Stimulated activated CD8-positive, alpha-beta memory T cell treated with anti-CD3 and anti-CD28 coated beads, Interleukin-2, amount 100 ng/mL, for 48 hours (primary cell): ENCODE results near the gene SNX18.
"Not testable (repeated sequence)": the region's sequence is repeated elsewhere in the genome, so short reads cannot be mapped to it uniquely, and the experiment has no call there.

Experiments
- DNase-seq, 2 donors: peaks; one replicate each; pipeline ENCODE4 v3.0.0-alpha.2; 2020; ENCODE audit warnings: low read depth in 2 of 2

The SNX18 gene

DNA sequence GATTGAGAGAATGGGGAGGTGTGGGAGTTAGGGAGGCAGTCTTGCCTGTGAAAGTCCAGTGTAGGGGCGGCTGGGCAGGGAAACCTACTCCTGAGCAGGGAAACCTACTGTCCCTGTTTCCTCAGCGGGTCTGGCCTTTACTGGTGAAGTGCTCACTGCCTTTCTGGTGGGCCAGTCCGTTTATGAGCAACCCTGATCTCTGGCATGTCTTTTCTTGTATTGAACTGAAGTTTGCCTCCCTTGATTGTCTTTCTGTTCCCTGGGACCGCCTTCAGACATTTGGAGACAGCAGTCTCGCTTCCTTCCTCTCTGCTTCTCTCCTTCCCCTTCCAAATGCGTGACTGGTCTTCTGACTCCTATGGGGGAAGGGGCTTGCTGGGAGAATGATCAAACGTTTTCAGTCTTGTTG is 2.9 kb downstream of the SNX18 start:
- DNase-seq, result no peak

- no peak for DNase-seq
Observed at GRCh38 chr5:54520940-54521339, 3.4 kb downstream of the SNX18 start.

- no peak for DNase-seq
Observed at GRCh38 chr5:54521856-54522479, 4.4 kb downstream of the SNX18 start.

DNA sequence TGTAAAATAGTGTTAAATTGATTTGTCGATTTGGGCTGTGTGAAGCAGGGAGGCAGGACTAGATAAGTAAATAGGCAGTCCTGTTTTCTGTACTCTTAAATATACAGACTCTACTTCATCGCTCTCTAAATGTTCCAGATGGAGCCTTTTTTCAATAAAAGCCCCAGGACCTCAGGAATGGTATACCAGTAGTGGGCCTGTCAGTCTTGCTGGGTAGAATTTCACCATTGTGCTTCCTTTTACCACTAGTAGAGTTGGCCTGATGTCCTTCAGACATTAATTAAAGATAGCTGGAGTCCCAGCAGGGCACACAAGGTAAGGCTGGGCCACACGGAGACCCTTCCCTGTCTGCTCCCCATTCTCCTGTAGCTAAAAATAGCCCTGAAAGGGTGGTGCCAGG is 6.0 kb downstream of the SNX18 start:
- no peak for DNase-seq

GRCh38 chr5:54524082-54524481 is 6.5 kb downstream of the SNX18 start:
- DNase-seq, result no peak

DNA sequence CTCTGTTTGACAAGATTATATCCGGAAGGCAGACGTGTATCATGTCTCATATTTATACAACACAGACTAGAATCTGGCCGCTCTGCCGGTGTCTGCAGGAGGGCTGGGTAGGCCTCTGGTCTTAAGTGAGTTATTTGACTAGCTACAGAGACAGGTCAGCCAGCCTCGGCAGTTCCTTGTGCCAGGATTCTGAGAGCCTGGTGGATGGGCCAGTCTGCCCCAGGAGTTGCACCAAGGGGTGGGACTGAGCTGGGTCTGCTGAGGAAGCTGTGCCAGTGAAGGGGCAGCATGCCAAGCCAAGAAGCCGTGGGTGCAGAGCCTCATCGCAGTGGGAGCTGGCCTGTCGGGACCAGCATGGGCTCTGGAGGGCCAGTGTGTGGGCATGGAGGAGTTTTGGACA is 7.1 kb downstream of the SNX18 start:
- no peak for DNase-seq

GRCh38 chr5:54525261-54525660 is 7.7 kb downstream of the SNX18 start:
- no peak for DNase-seq

DNA sequence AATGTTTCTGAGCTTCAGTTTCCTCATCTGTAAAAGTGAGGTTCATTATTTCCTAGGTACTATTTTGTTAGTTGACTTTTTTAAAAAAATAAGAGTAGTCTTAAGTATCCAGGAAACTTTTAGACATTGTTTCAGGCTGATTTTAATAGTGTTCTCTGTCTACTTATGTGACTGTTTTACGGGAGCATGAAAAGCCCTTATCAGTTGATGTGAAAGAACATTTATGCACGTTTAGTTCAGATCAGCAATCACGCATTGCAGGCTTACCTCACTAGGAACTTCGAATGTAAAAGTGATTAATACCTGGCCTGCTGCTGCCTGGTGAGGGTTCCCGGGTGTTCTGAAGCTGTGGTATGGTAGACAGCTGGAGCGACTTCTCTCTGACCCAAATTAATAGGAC is 8.1 kb downstream of the SNX18 start:
- DNase-seq, result no peak

DNA sequence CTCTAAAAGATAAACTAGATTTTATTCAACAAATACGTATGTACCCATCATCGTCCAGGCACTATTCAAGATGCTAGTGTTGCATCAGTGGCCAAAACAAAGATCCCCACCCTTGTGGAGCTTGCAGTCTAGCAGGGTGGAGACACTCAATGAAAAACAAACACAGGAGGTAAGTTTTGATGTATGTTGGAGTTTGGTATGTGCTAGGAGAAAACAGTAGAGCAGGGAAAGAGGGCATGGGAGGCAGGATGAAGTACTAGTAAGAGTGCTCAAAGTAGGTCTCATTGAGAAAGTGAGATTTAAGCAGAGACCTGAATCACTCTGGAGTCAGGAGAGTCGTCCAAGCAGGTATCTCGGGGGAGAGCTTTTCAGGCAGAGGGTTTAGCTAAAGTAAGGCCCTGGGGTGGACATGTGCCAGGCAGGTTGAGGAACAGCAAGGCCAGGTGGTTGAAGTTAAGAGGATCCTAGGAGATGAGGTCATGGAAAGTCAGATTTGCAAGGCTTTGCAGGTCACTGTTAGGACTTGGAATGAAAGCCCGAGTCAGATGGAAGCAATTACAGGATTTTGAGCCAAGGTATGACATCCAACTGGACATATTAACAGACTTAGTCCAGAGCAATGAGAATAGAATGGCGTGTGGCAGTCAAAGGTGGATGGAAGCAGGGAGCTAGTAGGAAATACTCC is 9.2 kb downstream of the SNX18 start:
- DNase-seq, result no peak

DNA sequence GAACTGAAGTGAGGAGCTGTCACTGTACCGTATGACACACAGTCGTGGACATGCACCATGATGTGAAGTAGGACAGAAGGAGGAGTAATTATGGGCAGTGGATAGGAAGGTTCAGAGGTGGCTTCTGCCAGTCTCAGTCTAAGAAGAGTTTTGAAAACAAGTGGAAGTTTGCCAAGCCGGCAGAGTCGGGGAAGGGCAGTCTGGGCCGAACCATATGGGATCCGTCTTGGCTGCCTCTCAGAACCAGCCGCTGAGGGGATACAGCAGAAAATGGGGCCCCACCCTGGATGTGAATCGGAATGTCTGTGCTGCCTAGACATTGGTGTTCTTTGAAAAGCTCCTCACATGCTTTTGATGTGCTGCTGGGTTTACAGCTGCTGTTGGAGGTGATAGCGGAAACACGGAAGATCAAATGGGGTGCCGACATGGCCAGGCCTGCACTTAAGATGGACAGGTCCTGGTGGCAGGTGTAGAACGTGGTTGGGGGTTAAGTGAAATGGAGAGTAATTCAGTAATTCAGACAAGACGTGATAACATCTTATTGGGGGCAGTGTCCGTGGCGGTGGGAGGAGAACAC is 11.2 kb downstream of the SNX18 start:
- no peak for DNase-seq

DNA sequence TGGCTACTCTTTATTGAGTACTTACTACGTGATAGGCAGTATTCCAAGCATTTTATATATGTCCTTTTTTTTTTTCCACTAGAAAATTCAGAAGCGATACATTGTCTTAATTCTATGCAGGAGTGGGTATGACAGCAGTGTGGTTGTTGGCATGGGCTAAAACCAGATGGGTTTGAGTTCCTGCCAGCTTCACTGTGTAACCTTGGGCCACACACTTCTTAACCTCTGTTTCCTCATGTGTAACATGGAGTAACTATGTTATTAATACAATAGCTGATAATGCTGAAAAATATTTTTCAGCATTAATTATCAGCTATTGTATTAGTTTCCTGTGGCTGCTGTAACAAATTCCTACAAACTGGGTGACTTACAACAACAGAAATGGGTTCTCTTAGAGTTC is 12.0 kb downstream of the SNX18 start:
- DNase-seq, result no peak

DNA sequence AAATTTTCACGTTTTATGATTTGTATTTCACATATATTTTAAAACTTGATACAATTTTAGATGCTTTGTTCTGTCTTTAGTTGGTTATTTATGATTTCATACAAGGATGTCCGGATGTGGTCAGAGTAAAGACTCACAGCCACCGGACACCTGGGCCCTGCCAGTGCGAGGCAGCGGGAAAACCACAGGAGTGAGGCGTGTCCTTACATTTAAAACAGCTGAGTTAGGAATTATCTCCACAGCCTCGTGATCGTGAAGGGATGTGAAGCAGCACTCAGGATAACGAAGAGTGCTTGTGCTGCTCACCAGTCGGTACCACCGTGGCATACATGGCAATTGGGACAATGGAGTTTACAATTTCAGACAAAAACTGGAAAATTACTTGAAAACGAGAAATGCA is 14.0 kb downstream of the SNX18 start:
- DNase-seq, result no peak

DNA sequence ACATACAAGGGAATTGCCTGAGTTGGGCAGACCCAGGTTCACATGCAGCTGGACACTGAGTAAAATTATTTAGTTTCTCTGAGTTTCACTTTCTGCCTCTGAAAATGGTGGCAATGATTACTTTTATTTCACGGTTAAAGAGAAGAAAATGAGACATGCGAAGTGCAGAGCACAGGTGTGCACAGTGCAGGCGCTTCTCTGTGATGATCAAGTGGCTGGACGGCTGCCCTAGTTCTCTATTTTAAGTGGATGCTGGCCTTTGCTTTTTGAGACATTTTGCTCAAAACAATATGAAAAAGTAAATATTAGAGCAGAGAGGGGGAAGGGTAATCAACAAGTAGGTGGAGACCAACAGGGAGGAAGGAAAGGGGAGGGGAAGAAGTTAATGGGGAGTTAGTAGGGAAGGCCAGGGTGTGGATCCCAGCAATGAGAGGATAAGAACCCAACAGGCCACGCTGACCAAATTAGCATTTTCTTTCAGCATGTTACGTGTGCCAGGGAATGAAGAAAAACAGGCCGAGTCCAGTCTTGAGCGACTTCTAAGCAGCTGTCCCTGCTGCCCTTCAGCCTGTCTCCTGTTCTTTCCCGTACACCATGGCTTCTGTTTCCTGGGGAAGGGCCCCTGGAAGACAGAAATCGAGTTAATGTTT is 16.1 kb downstream of the SNX18 start:
- DNase-seq, result no peak

- DNase-seq, result no peak
Observed at GRCh38 chr5:54534191-54535004, 16.8 kb downstream of the SNX18 start.

GRCh38 chr5:54535149-54535844 is 17.7 kb downstream of the SNX18 start:
- DNase-seq, result no peak

DNA sequence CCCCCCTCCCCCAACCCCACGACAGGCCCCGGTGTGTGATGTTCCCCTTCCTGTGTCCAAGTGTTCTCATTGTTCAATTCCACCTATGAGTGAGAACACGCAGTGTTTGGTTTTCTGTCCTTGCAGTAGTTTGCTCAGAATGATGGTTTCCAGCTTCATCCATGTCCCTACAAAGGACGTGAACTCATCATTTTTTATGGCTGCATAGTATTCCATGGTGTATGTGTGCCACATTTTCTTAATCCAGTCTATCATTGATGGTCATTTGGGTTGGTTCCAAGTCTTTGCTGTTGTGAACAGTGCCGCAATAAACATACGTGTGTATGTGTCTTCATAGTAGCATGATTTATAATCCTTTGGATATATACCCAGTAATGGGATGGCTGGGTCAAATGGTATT is 18.8 kb downstream of the SNX18 start:
- not testable (repeated sequence) for DNase-seq

GRCh38 chr5:54536861-54537260 is 19.3 kb downstream of the SNX18 start:
- not testable (repeated sequence) for DNase-seq

DNA sequence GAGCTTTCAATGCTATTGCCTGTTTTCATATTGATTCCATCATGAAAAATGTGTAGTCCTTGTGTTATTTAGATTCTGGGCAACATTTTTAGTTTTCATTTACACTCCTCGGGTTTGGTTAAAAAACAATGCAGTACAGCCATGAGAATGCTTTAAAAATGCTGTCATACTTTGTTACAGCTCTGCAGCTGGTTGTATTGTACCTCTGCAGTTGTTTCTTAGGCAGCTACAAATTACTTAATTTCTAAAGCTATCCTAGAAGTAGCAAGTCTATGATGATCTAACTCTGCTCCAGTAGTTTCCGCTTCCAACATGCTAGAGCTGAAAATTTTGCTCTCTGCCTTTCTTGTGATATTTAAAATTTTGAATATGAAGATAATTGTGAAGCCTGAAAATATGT is 20.2 kb downstream of the SNX18 start:
- no peak for DNase-seq

GRCh38 chr5:54538156-54538555 is 20.6 kb downstream of the SNX18 start:
- no peak for DNase-seq

DNA sequence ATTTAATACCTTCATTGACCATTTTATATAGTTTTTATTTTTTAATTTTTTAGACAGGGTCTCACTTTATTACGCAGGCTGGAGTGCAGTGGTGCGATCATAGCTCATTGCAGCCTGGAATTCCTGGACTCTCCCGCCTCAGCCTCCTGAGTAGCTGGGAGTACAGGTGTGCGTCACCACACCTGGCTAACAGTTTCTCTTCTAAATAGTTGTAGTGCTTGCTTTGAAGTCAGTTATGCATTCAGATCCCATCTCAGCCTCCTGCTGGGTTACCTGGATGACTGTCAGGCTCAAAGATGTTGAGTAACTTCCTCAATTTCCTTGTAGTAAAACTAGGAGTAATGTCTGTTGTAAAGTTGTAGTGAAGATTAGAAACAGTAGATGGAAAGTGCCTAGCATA is 21.4 kb downstream of the SNX18 start:
- DNase-seq, result no peak

- DNase-seq, result no peak
Observed at GRCh38 chr5:54540286-54540685, 22.7 kb downstream of the SNX18 start.
